Jurkat, Clone E6-1 (cell line): ENCODE data around the gene SSUH2.

Experiments used
- DNase-seq: peaks from one replicate; pipeline ENCODE4 v3.0.0-alpha.2; 2011; ENCODE audit warnings: low read depth, low spot score
- H3K4me3 ChIP-seq: 2 replicates; pipeline ENCODE4 v1.5.1; 2011; ENCODE audit warnings: mild to moderate bottlenecking, low read length, control low read depth, moderate library complexity

The SSUH2 gene

GRCh38 chr3:8623741-8624140, 20.9 kb downstream of the SSUH2 start:
- no peak overlapping the region for H3K4me3 ChIP-seq
- no peak for DNase-seq

GRCh38 chr3:8622873-8623691, 21.5 kb downstream of the SSUH2 start:
- peak; percentile 11 for DNase-seq
- no peak overlapping the region for H3K4me3 ChIP-seq

- no peak for DNase-seq
- H3K4me3 ChIP-seq, result no peak overlapping the region
Observed at GRCh38 chr3:8621872-8622271, 22.7 kb downstream of the SSUH2 start.

GRCh38 chr3:8621141-8621540, 23.5 kb downstream of the SSUH2 start:
- H3K4me3 ChIP-seq, result no peak overlapping the region
- no peak for DNase-seq

GRCh38 chr3:8619548-8619947, 25.1 kb downstream of the SSUH2 start:
- no peak for DNase-seq
- no peak overlapping the region for H3K4me3 ChIP-seq

GRCh38 chr3:8618950-8619349, 25.6 kb downstream of the SSUH2 start:
- no peak for DNase-seq
- no peak overlapping the region for H3K4me3 ChIP-seq

- H3K4me3 ChIP-seq, result no peak overlapping the region
- DNase-seq, result no peak
Observed at GRCh38 chr3:8617921-8618320, 26.7 kb downstream of the SSUH2 start.

GRCh38 chr3:8610951-8611350, 33.6 kb downstream of the SSUH2 start:
- H3K4me3 ChIP-seq, result no peak overlapping the region
- DNase-seq, result no peak

GRCh38 chr3:8608791-8609467, 35.7 kb downstream of the SSUH2 start:
- no peak overlapping the region for H3K4me3 ChIP-seq
- no peak for DNase-seq

GRCh38 chr3:8608041-8608790, 36.4 kb downstream of the SSUH2 start:
- H3K4me3 ChIP-seq, result no peak overlapping the region
- DNase-seq, result no peak

GRCh38 chr3:8607234-8608040, 37.2 kb downstream of the SSUH2 start:
- no peak for DNase-seq
- no peak overlapping the region for H3K4me3 ChIP-seq

GRCh38 chr3:8606701-8607231, 37.8 kb downstream of the SSUH2 start:
- no peak overlapping the region for H3K4me3 ChIP-seq
- DNase-seq, result no peak

- H3K4me3 ChIP-seq, result no peak overlapping the region
- no peak for DNase-seq
Observed at GRCh38 chr3:8604988-8605387, 39.6 kb downstream of the SSUH2 start.

- DNase-seq, result no peak
- no peak overlapping the region for H3K4me3 ChIP-seq
Observed at GRCh38 chr3:8604006-8604405, 40.6 kb downstream of the SSUH2 start.

GRCh38 chr3:8603115-8603710, 41.4 kb downstream of the SSUH2 start:
- no peak overlapping the region for H3K4me3 ChIP-seq
- no peak for DNase-seq

GRCh38 chr3:8600457-8600856, 44.1 kb downstream of the SSUH2 start:
- DNase-seq, result no peak
- no peak overlapping the region for H3K4me3 ChIP-seq

- no peak overlapping the region for H3K4me3 ChIP-seq
- no peak for DNase-seq
Observed at GRCh38 chr3:8599146-8599545, 45.5 kb downstream of the SSUH2 start.

GRCh38 chr3:8597219-8597853, 47.3 kb downstream of the SSUH2 start:
- H3K4me3 ChIP-seq, result no peak overlapping the region
- no peak for DNase-seq
